ENCODE data around the gene AJAP1. TPM values are rescaled to one million over a fixed set of nuclear protein-coding genes. Genes with fewer than 3 reads are reported as not detected.

The AJAP1 gene
- total and polyA plus RNA-seq, 2 of the 13 experiments (the other 11 are each of a cell fraction or from before 2014, with no cell fraction given) = not detected

- H3K4me3 ChIP-seq (replicated peaks in 1 of 3; ENCODE audit: insufficient read depth in 1 of 3, low read depth in 2 of 3, low read length in 3 of 3) = no peak overlapping the region
- peak; percentile 25 for DNase-seq (ENCODE audit: low spot score)
- POLR2A ChIA-PET = no interaction called here
- intact Hi-C loops (cut with micrococcal nuclease; ENCODE audit: unreplicated experiment) (loop anchor here (10.0 kb wide), 1 partner anchor 651 kb away; no protein-coding TSS in a partner anchor), in situ Hi-C loops (cut with HindIII; ENCODE audit: extremely low pct_ligation_motif_present, low pct_unique_long_range_greater_than_20kb) (loop anchor here (10.0 kb wide), 1 partner anchor 171 kb away; the partner anchor contains the start of gene AJAP1)
- no peaks in the 10 kb centered on the region for H4K20me1 ChIP-seq (ENCODE audit: insufficient read depth, low read length)
- 2% methylated on average over 4 of the region's 5 CpGs for WGBS (ENCODE audit: low lambda C conversion rate)
- peak; percentile 32 for FAIRE-seq
- no peaks in the 10 kb centered on the region for H3K79me2 ChIP-seq (ENCODE audit: insufficient read depth, low read length)
- no peaks in the 10 kb centered on the region for H3K4me1 ChIP-seq (ENCODE audit: insufficient read depth, low read length)
- CTCF ChIA-PET (ENCODE audit: low intra/inter-chr PET ratio, low total read pairs) = interaction anchor here (0.6 to 1.8 kb wide), 4 partner anchors 173 to 969 kb away, joined by 3 to 9 read pairs (median 4); partner anchors contain the start of gene DFFB
- H3K9me3 ChIP-seq (ENCODE audit: low read length) = no peaks in the 10 kb centered on the region
- 0 out of 5 replicates have a peak, but pooled peaks cover 0 to 5% of the 10 kb centered on the region in 2 experiments for H3K27me3 ChIP-seq (ENCODE audit: control insufficient read depth in 1 of 2, insufficient read depth in 2 of 2, low read length in 2 of 2)
- H3K36me3 ChIP-seq (replicated peaks in 1 of 2; ENCODE audit: control insufficient read depth in 1 of 2, insufficient read depth in 2 of 2, low read length in 2 of 2) = no peaks in the 10 kb centered on the region
- ATAC-seq = peak; percentile 77
- H2AFZ ChIP-seq (ENCODE audit: low read length) = no peak overlapping the region
- H3K9ac ChIP-seq (ENCODE audit: insufficient read depth, low read depth, low read length) = no peak overlapping the region
- no peak overlapping the region for H3K27ac ChIP-seq (ENCODE audit: extremely low read length, insufficient read depth, low read length)
- BruUV-seq (replicated peaks) = no TSS peak
- no peak for TF ChIP-seq TBX2 (CRISPR knock-in tag; IDR thresholded peaks at IDR 0.05; ENCODE audit: borderline replicate concordance)
- no peak for TF ChIP-seq PRDM4 (CRISPR knock-in tag; IDR thresholded peaks at IDR 0.05; ENCODE audit: borderline replicate concordance)
- TF ChIP-seq CTCF (CRISPR knock-in tag; IDR thresholded peaks at IDR 0.05) = peak; percentile 73
- no peak for TF ChIP-seq IRX3 (CRISPR knock-in tag; IDR thresholded peaks at IDR 0.05; ENCODE audit: borderline replicate concordance, low read depth)
- no peak for TF ChIP-seq SMYD3 (CRISPR knock-in tag; IDR thresholded peaks at IDR 0.05)
- peak; percentile 77 for TF ChIP-seq STAG1 (CRISPR knock-in tag; IDR thresholded peaks at IDR 0.05)
- peak; percentile 64 for TF ChIP-seq SMC3 (IDR thresholded peaks at IDR 0.05; ENCODE audit: low read length)
- no peak overlapping the region for H3K4me2 ChIP-seq (ENCODE audit: low read depth, low read length)
These were observed 171.5 kb downstream of the AJAP1 start for GRCh38 chr1:4825800-4826450.
